ENCODE data around the gene TBC1D22A. TPM values are rescaled to one million over a fixed set of nuclear protein-coding genes. Genes with fewer than 3 reads are reported as not detected.

Gene TBC1D22A
- total and polyA plus RNA-seq, 2 experiments from 2014 or later = 9.6 to 13.3 TPM

DNA sequence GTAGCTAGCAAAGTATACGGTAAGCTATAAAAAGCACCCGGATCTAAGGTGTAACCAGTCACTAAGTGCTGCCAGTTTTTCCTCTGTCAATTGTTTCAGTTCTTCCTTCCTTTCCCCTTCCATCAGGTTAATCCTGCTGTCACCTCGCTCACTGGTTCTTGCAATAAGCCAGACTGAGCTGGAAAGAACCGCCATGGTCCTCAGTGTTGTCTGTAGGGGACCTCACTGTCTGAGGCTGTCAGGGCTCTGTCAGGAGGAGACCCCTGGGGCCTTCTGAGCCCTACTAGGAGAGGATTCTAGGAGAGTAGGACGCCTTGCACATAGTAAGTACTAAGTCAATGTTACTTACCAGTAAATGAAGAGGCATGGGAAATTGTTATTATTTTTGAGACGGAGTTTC lies 1.4 kb upstream of the TBC1D22A start (continued):
- TF ChIP-seq NANOG (IDR thresholded peaks at IDR 0.05; ENCODE audit: borderline replicate concordance) (no peak), EZH2phosphoT487 (IDR thresholded peaks at IDR 0.05; ENCODE audit: unreplicated experiment) (no peak), CREB1 (CRISPR knock-in tag; IDR thresholded peaks at IDR 0.05; ENCODE audit: low read depth) (no peak), ZNF331 (CRISPR knock-in tag; IDR thresholded peaks at IDR 0.05; ENCODE audit: low read depth) (no peak), STAT1 (IDR thresholded peaks at IDR 0.05; ENCODE audit: unreplicated experiment) (no peak)
- TF ChIP-seq, protein P1, sequence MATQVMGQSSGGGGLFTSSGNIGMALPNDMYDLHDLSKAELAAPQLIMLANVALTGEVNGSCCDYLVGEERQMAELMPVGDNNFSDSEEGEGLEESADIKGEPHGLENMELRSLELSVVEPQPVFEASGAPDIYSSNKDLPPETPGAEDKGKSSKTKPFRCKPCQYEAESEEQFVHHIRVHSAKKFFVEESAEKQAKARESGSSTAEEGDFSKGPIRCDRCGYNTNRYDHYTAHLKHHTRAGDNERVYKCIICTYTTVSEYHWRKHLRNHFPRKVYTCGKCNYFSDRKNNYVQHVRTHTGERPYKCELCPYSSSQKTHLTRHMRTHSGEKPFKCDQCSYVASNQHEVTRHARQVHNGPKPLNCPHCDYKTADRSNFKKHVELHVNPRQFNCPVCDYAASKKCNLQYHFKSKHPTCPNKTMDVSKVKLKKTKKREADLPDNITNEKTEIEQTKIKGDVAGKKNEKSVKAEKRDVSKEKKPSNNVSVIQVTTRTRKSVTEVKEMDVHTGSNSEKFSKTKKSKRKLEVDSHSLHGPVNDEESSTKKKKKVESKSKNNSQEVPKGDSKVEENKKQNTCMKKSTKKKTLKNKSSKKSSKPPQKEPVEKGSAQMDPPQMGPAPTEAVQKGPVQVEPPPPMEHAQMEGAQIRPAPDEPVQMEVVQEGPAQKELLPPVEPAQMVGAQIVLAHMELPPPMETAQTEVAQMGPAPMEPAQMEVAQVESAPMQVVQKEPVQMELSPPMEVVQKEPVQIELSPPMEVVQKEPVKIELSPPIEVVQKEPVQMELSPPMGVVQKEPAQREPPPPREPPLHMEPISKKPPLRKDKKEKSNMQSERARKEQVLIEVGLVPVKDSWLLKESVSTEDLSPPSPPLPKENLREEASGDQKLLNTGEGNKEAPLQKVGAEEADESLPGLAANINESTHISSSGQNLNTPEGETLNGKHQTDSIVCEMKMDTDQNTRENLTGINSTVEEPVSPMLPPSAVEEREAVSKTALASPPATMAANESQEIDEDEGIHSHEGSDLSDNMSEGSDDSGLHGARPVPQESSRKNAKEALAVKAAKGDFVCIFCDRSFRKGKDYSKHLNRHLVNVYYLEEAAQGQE (IDR thresholded peaks at IDR 0.05; ENCODE audit: unreplicated experiment) = no peak
- TF ChIP-seq, protein P2, sequence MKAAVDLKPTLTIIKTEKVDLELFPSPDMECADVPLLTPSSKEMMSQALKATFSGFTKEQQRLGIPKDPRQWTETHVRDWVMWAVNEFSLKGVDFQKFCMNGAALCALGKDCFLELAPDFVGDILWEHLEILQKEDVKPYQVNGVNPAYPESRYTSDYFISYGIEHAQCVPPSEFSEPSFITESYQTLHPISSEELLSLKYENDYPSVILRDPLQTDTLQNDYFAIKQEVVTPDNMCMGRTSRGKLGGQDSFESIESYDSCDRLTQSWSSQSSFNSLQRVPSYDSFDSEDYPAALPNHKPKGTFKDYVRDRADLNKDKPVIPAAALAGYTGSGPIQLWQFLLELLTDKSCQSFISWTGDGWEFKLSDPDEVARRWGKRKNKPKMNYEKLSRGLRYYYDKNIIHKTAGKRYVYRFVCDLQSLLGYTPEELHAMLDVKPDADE (IDR thresholded peaks at IDR 0.05) = no peak

DNA sequence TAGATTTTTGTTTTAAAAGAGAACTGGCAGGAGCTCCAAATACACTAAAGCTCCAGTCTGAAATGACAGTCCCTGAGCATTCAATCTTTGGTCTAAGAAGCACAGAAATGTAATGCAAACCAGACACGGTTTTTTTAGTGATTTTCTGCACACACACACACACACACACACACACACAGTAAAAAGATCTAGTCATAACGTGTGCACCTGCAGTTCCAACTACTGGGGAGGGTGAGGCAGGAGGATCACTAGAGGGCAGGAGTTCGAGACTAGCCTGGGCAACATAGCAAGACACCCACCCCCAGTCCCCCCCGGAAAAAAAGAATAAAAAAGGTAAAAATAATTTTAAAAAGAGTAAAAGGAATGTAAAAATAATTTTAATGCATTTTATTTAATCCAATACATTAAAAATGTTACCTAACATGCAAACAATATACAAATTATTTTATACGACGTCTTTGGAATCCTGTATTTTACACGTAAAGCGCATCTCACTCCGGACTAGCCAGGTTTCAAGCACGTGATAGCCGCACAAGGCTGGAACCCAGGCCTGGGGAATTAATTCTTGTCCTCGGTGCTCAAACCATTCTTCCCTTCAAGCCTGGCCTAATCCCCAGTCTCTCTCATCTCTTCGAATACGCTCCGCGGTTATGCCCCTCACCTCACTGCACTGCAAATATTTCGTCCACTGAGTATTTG lies 762 bp upstream of the TBC1D22A start:
- ATAC-seq (peak; percentile 13), DNase-seq (ENCODE audit: low spot score) (peak; percentile 45)
- Histone ChIP-seq H3K36me3 (ENCODE audit: insufficient read depth) (no peaks in the 10 kb centered on the region; the same call in 1 of the 2 replicates), H3K4me2 (peak overlapping the region; percentile 88), H2AFZ (peak overlapping the region; percentile 86), H3K4me3 (peak overlapping the region; percentile 95), H3K27ac (ENCODE audit: low read depth) (peak overlapping the region; percentile 96), H3K4me1 (ENCODE audit: insufficient read depth) (peaks cover 10% of the 10 kb centered on the region; the same call in 1 of the 2 replicates), H3K79me2 (replicated peaks; ENCODE audit: insufficient read depth) (peaks cover 57% of the 10 kb centered on the region), H4K20me1 (replicated peaks; ENCODE audit: insufficient read depth) (no peaks in the 10 kb centered on the region; the same call in 1 of the 2 replicates), H3F3A (replicated peaks; ENCODE audit: low read depth) (peaks cover 14% of the 10 kb centered on the region; the same call in 1 of the 2 replicates), H3K9me2 (ENCODE audit: insufficient read depth) (no peaks in the 10 kb centered on the region), H3K27me3 (ENCODE audit: insufficient read depth) (no peaks in the 10 kb centered on the region)
- Mint-ChIP-seq H3K27me3 (ENCODE audit: insufficient read depth, low read depth, poor library complexity) (peaks cover 17% of the 10 kb centered on the region), H3K4me1 (peaks cover 8% of the 10 kb centered on the region), H3K9me3 (peaks cover 12% of the 10 kb centered on the region), H3K4me3 (peak overlapping the region; percentile 98), H3K36me3 (ENCODE audit: low read depth) (peaks cover 22% of the 10 kb centered on the region), H3K27ac (peak overlapping the region; percentile 98)
- TF ChIP-seq CREB1 (CRISPR knock-in tag; IDR thresholded peaks at IDR 0.05; ENCODE audit: low read depth) (no peak), EZH2 (IDR thresholded peaks at IDR 0.05; ENCODE audit: low read depth, unreplicated experiment) (no peak), NANOG (IDR thresholded peaks at IDR 0.05; ENCODE audit: borderline replicate concordance) (no peak), EZH2phosphoT487 (IDR thresholded peaks at IDR 0.05; ENCODE audit: unreplicated experiment) (no peak), JUNB (IDR thresholded peaks at IDR 0.05; ENCODE audit: unreplicated experiment) (no peak), POLR2AphosphoS5 (IDR thresholded peaks at IDR 0.05; ENCODE audit: low read depth) (no peak), ZNF331 (CRISPR knock-in tag; IDR thresholded peaks at IDR 0.05; ENCODE audit: low read depth) (no peak), ZNF114 (CRISPR knock-in tag; IDR thresholded peaks at IDR 0.05) (no peak), STAT1 (IDR thresholded peaks at IDR 0.05; ENCODE audit: unreplicated experiment) (no peak)
- TF ChIP-seq, protein P1 (IDR thresholded peaks at IDR 0.05; ENCODE audit: unreplicated experiment) = no peak
- TF ChIP-seq, protein P3, sequence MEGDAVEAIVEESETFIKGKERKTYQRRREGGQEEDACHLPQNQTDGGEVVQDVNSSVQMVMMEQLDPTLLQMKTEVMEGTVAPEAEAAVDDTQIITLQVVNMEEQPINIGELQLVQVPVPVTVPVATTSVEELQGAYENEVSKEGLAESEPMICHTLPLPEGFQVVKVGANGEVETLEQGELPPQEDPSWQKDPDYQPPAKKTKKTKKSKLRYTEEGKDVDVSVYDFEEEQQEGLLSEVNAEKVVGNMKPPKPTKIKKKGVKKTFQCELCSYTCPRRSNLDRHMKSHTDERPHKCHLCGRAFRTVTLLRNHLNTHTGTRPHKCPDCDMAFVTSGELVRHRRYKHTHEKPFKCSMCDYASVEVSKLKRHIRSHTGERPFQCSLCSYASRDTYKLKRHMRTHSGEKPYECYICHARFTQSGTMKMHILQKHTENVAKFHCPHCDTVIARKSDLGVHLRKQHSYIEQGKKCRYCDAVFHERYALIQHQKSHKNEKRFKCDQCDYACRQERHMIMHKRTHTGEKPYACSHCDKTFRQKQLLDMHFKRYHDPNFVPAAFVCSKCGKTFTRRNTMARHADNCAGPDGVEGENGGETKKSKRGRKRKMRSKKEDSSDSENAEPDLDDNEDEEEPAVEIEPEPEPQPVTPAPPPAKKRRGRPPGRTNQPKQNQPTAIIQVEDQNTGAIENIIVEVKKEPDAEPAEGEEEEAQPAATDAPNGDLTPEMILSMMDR (conservative IDR thresholded peaks at IDR 0.05; ENCODE audit: low read depth in 2 of 2) = no peak
- TF ChIP-seq, protein P2 (IDR thresholded peaks at IDR 0.05) = no peak
